Lower lobe of right lung (tissue), 2 donors: ENCODE results near the gene OR8A1. TPM values are rescaled to one million over a fixed set of nuclear protein-coding genes. Genes with fewer than 3 reads are reported as not detected.

ENCODE experiments used
- ATAC-seq, 2 donors: fragments of 200-7000 bp; cut with Tn5 transposase; one replicate each; pipeline ENCODE4 v1.9.1; 2020 to 2022; ENCODE audit warnings: mild to moderate bottlenecking in 2 of 2, moderate library complexity in 2 of 2
- DNase-seq: peaks from one replicate; pipeline ENCODE4 v3.0.0-alpha.2; 2020
- H3K27ac ChIP-seq: fragments of 200-600 bp; one replicate; pipeline ENCODE4 v1.8.0; 2022
- H3K27me3 ChIP-seq: fragments of 200-600 bp; one replicate; pipeline ENCODE4 v1.8.0; 2022; ENCODE audit warnings: low read depth
- H3K36me3 ChIP-seq: fragments of 200-600 bp; one replicate; pipeline ENCODE4 v1.8.0; 2022; ENCODE audit warnings: mild to moderate bottlenecking
- H3K4me1 ChIP-seq: fragments of 200-600 bp; one replicate; pipeline ENCODE4 v1.8.0; 2022
- H3K4me3 ChIP-seq: fragments of 200-600 bp; one replicate; pipeline ENCODE4 v1.8.0; 2022; ENCODE audit warnings: mild to moderate bottlenecking
- H3K9me3 ChIP-seq: fragments of 200-600 bp; one replicate; pipeline ENCODE4 v1.8.0; 2022
- intact Hi-C: fragments of 100-400 bp; cut with DNase I; formaldehyde crosslinking; loops from one replicate; pipeline ENCODE4 v1.11.0; 2022
- long read RNA-seq: library from polyadenylated mRNA; unstranded; transcript quantifications from one replicate; pipeline ENCODE4 v2.0.0, GENCODE V29; 2021
- total RNA-seq: library from RNA; stranded (reverse); fragmentation: NEBNext Ultra II Directional; extraction: Animal tissue kit (Norgen Biotek cat#: 25700); gene quantifications from one replicate; pipeline ENCODE4 v1.2.1, GENCODE V29; 2021
- TF ChIP-seq, protein P1 (sequence below): fragments of 200-600 bp; IDR thresholded peaks from one replicate; pipeline ENCODE4 v1.8.0; 2022; ENCODE audit warnings: antibody characterized with exemption, mild to moderate bottlenecking
- donor health status: DM: no; HTN: yes; CAD: no; lungs with severe emphysema.

The OR8A1 gene
- total RNA-seq = not detected
- long read RNA-seq = 0 reads

DNA sequence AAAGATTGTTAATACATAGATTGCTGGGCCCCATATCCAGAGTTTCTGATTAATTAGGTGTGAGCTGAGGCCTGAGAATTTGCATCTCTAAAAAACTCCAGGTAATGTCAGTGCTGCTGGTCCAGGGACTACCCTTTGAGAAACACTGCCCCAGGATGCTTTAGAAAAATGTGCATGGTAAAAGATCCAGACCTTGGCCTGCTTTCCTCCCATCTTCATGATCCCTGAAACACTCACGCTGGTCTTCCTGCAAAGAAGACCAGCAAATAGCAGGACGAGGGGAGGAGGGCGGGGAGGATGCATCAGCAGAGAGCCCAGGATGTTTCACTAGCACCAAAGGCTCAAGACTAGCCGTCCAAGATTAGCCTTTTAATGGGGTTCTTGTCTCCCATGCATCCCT is at the start of gene OR8A1:
TSS of gene OR8A1 (plus strand) at position 301 of the 400 bp plus-strand sequence. CDS start 123 bp downstream, outside the sequence.
- H3K27ac ChIP-seq = no peak within 1 kb of the TSS
- H3K4me3 ChIP-seq = no peak within 1 kb of the TSS
- ATAC-seq = no peak
- H3K36me3 ChIP-seq = no peaks in the 10 kb centered on the region
- TF ChIP-seq, protein P1, sequence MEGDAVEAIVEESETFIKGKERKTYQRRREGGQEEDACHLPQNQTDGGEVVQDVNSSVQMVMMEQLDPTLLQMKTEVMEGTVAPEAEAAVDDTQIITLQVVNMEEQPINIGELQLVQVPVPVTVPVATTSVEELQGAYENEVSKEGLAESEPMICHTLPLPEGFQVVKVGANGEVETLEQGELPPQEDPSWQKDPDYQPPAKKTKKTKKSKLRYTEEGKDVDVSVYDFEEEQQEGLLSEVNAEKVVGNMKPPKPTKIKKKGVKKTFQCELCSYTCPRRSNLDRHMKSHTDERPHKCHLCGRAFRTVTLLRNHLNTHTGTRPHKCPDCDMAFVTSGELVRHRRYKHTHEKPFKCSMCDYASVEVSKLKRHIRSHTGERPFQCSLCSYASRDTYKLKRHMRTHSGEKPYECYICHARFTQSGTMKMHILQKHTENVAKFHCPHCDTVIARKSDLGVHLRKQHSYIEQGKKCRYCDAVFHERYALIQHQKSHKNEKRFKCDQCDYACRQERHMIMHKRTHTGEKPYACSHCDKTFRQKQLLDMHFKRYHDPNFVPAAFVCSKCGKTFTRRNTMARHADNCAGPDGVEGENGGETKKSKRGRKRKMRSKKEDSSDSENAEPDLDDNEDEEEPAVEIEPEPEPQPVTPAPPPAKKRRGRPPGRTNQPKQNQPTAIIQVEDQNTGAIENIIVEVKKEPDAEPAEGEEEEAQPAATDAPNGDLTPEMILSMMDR = no peak
- no peaks in the 10 kb centered on the region for H3K4me1 ChIP-seq
- no peaks in the 10 kb centered on the region for H3K27me3 ChIP-seq
- H3K9me3 ChIP-seq = no peaks in the 10 kb centered on the region
- intact Hi-C loops = no loop called here
- no peak for DNase-seq

DNA sequence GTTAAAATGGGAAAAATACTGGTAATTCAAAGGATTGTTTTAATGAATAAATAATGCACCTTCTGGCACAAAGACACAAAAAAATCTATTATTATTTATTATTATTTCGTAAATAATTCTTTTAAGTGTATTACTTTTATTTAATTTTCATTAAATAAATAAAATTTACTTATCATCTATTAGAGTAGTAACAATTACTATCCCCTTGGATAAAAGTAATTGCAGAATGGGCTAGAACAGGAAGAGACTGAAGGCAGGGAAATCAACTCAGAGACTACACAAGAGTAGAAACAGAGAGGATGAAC is 49.3 kb upstream of the OR8A1 start:
- TF ChIP-seq, protein P1 = no peak
- H3K4me3 ChIP-seq = no peak overlapping the region
- no peaks in the 10 kb centered on the region for H3K4me1 ChIP-seq
- DNase-seq = no peak
- no peak for ATAC-seq
- H3K9me3 ChIP-seq = no peaks in the 10 kb centered on the region
- H3K27me3 ChIP-seq = no peaks in the 10 kb centered on the region
- H3K27ac ChIP-seq = no peak overlapping the region
- intact Hi-C loops = no loop called here
- H3K36me3 ChIP-seq = no peaks in the 10 kb centered on the region

DNA sequence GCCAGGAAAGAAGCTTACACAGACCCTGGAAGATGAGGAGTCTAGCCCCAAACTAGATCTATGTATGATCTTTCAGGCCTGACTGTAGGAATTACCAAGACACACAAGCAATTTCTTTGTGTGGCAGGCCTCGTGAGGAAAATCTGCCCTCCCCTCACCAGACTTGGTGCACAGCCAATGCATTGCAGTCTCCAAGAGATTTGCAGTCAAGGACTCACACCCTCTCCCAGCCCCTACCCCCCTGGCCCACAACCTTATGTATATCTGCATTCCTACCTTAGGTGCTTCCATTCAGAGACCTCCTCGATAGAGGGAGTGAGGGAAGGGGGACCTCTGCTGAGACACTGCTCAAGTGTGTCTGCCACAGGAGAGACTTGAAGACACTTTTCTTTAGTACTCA is 36.2 kb upstream of the OR8A1 start:
- H3K36me3 ChIP-seq = no peaks in the 10 kb centered on the region
- TF ChIP-seq, protein P1 = no peak
- ATAC-seq (no peak), DNase-seq (no peak)
- no peak overlapping the region for H3K27ac ChIP-seq
- H3K4me1 ChIP-seq = no peaks in the 10 kb centered on the region
- no peak overlapping the region for H3K4me3 ChIP-seq
- H3K9me3 ChIP-seq = no peaks in the 10 kb centered on the region
- intact Hi-C loops = no loop called here
- H3K27me3 ChIP-seq = no peaks in the 10 kb centered on the region

DNA sequence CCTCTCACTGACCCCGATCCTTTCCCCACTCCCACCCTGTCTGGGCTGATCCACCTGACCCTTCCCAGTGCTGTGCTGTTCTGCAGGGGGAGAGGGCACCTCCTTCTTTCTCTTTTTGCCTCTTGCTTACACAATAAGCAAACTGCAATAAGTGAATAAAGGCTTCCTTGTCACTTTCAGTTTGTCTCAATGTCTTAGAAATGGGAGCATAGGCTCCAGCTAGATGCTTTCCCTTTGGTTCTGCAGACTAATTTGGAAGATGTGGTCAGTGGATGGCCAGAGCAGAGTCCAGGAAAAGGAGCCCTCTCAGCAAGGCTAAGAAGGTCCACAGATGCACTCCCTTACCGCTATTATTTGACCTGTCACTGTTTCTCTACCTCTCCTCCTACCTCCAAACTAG is 35.7 kb upstream of the OR8A1 start:
- no peak for ATAC-seq
- intact Hi-C loops = no loop called here

DNA sequence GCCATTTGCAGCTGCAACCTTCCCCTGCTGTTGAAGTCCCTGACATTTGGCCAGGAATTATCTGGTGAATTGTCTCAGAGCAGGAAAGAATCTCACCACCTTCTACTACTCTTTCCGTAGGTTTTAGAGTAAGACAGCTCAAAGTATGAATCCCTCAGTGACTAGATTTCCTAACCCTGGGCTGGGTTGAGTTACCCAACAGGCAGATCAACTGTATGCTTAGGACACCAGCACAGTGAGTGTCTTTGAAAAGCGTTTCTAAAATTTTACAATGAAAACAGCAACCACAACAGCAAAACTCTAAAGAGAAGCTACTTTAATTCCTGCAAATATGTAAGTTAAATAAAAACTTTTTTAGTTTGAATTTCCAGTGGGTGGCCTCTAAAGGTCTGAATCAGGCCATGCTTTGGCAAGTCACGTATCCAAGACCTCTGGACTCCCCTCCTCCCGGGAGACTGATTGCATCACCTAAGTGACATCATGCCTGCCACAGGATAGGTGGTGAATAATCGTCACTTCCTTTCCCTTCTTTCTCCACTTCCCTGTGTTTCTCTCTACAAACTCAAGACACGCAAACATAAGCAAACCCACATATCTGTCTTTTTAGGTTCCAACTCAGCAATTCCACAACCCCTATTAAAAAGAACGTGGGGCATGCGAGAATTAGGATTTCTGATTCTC is 34.1 kb upstream of the OR8A1 start:
- DNase-seq (no peak), ATAC-seq (no peak)
- Histone ChIP-seq H3K9me3 (no peaks in the 10 kb centered on the region), H3K4me1 (no peaks in the 10 kb centered on the region), H3K36me3 (no peaks in the 10 kb centered on the region), H3K27me3 (no peaks in the 10 kb centered on the region), H3K4me3 (no peak overlapping the region), H3K27ac (no peak overlapping the region)
- intact Hi-C loops = no loop called here
- TF ChIP-seq, protein P1 = no peak

More for the DNA sequence above, 35.7 kb upstream of the OR8A1 start:
- no peak for DNase-seq
- no peaks in the 10 kb centered on the region for H3K4me1 ChIP-seq
- no peaks in the 10 kb centered on the region for H3K36me3 ChIP-seq
- no peak overlapping the region for H3K4me3 ChIP-seq
- TF ChIP-seq, protein P1 = no peak
- H3K9me3 ChIP-seq = no peaks in the 10 kb centered on the region
- no peak overlapping the region for H3K27ac ChIP-seq
- no peaks in the 10 kb centered on the region for H3K27me3 ChIP-seq
